Inflammatory macrophage (primary cell): Measurements from ENCODE around the gene NKX2-4.

Source experiments
- DNase-seq, 2 donors: peaks; one replicate each; pipeline ENCODE4 v3.0.0-alpha.2; 2020 to 2022

NKX2-4 gene

GRCh38 chr20:21358737-21359136 lies 38.6 kb downstream of the NKX2-4 start:
- no peak for DNase-seq

- DNase-seq, result peak; percentile 46 to 50
These were observed 39.5 kb downstream of the NKX2-4 start for GRCh38 chr20:21357844-21358243.

DNA sequence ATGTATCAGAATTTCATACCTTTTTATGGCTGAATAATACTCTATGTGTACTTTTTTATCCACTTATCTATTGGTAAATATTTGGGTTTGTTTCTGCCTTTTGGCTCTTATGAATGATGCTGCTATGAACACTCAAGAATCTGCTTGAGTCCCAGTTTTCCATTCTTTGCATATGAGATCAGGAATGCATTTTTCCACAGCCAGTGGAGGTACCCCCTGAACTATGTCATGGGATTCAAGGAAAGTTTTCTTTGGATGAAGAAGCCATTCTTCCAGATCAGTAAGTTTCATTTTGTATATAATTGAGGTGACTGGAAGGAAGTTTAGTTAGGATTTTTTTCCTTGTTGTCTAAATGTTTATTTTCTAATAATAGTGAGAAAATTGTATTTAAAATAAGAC lies 40.9 kb downstream of the NKX2-4 start:
- DNase-seq, result no peak

GRCh38 chr20:21355981-21356380 lies 41.3 kb downstream of the NKX2-4 start:
- no peak for DNase-seq

DNA sequence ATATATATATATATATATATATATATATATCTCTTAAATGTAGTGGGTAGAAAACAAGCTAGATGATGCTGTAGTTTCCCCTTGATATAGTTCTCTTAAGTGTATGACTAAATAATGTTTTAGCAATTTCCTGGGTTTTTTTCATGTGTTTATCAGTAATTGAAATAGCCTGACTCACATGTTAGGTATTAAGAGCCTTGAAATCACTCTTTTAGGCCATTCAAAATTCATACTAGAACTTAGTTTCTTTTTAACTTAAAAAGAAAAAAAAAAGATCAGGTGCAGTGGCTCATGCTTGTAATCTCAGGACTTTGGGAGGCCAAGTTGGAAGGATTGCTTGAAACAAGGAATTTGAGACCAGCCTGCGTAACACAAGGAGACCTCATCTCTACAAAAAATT lies 44.1 kb downstream of the NKX2-4 start:
- DNase-seq, result peak in 1 of 2 donors; percentile 22

DNA sequence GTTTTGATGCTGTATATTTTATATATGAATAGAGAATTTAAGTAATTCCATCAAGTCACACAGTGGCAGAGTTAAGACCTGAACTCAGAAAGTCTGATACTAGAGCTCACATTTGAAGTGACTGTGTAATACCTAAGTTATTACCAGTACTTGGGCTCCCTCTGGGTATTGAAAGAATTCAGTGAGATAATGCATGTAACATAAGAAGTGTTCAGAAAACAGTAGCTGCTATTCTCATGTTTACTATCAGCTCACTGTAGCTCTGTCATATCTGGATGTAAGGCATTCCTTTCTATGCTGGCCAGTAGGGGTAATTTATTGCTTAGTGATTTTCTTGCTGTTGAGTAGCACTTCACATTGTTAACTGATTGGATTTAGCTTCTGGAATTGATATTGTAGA lies 44.6 kb downstream of the NKX2-4 start:
- no peak for DNase-seq
